ENCODE measurements around the gene CYLD.

The CYLD gene

GRCh38 chr16:50771366-50771765 is 29.5 kb downstream of the CYLD start:
- Histone ChIP-seq H3K4me3 (ENCODE audit: low read length) (no peak overlapping the region), H3K27me3 (ENCODE audit: insufficient read depth, low read length) (no peaks in the 10 kb centered on the region), H3K27ac (ENCODE audit: low read length) (no peak overlapping the region), H3K9me3 (ENCODE audit: insufficient read depth, low read depth, low read length) (peaks cover under 1% of the 10 kb centered on the region; the same call in 1 of the 2 replicates), H3K9ac (ENCODE audit: low read depth, low read length) (no peak overlapping the region), H3K36me3 (ENCODE audit: insufficient read depth, low read depth, low read length) (no peaks in the 10 kb centered on the region), H3K4me1 (ENCODE audit: insufficient read depth, low read length) (no peaks in the 10 kb centered on the region)

DNA sequence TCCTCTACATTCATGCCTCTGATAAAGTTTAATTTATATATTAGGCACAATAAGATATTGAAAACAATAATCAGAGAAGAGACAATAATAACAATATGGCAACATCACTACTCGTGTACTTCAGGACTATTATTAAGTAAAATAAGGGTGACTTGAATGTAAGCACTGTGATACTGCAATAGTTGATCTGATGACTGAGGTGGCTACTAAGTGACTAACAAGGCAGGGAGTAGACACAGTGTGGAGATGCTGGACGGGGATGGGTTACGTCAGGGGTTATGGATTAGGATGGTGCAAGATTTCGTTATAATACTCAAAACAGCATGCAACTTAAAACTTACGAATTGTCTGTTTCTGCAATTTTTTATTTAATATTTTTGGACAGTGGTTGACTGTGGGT is 32.5 kb downstream of the CYLD start:
- Histone ChIP-seq H3K36me3 (ENCODE audit: insufficient read depth, low read depth, low read length) (no peaks in the 10 kb centered on the region), H3K27me3 (ENCODE audit: insufficient read depth, low read length) (no peaks in the 10 kb centered on the region), H3K9me3 (ENCODE audit: insufficient read depth, low read depth, low read length) (no peaks in the 10 kb centered on the region)

GRCh38 chr16:50774960-50775359 is 33.1 kb downstream of the CYLD start:
- H3K27me3 ChIP-seq (ENCODE audit: insufficient read depth, low read length): no peaks in the 10 kb centered on the region
- 0 out of 2 replicates have a peak, but pooled peaks cover 3% of the 10 kb centered on the region for H3K36me3 ChIP-seq (ENCODE audit: insufficient read depth, low read depth, low read length)
- H3K9ac ChIP-seq (ENCODE audit: low read depth, low read length): no peak overlapping the region
- no peak overlapping the region for H3K27ac ChIP-seq (ENCODE audit: low read length)
- no peaks in the 10 kb centered on the region for H3K4me1 ChIP-seq (ENCODE audit: insufficient read depth, low read length)
- H3K4me3 ChIP-seq (ENCODE audit: low read length): no peak overlapping the region
- no peaks in the 10 kb centered on the region for H3K9me3 ChIP-seq (ENCODE audit: insufficient read depth, low read depth, low read length)

More for the DNA sequence above, 32.5 kb downstream of the CYLD start:
- no peak overlapping the region for H3K4me3 ChIP-seq (ENCODE audit: low read length)
- no peaks in the 10 kb centered on the region for H3K4me1 ChIP-seq (ENCODE audit: insufficient read depth, low read length)
- no peak overlapping the region for H3K9ac ChIP-seq (ENCODE audit: low read depth, low read length)
- H3K27ac ChIP-seq (ENCODE audit: low read length): no peak overlapping the region

DNA sequence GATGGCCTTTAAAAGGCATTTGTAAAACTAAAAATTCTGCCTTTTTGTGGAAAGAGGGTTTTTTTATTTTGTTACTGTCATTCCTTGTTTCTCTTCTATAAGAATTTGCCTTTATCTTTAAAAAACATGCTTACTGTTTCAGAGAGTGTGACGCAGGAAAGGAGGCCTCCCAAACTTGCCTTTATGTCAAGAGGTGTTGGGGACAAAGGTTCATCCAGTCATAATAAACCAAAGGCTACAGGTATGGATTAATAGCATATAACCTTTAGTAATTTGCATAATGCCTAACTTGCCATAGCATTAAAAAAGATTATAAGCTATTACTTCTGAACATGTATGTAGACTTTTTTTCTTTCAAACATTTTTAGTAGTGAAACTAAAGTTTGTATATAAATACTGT is 34.2 kb downstream of the CYLD start:
- Histone ChIP-seq H3K9ac (ENCODE audit: low read depth, low read length) (no peak overlapping the region), H3K4me3 (ENCODE audit: low read length) (no peak overlapping the region), H3K4me1 (ENCODE audit: insufficient read depth, low read length) (no peaks in the 10 kb centered on the region), H3K9me3 (ENCODE audit: insufficient read depth, low read depth, low read length) (no peaks in the 10 kb centered on the region), H3K27me3 (ENCODE audit: insufficient read depth, low read length) (no peaks in the 10 kb centered on the region), H3K27ac (ENCODE audit: low read length) (no peak overlapping the region), H3K36me3 (ENCODE audit: insufficient read depth, low read depth, low read length) (0 out of 2 replicates have a peak, but pooled peaks cover 3% of the 10 kb centered on the region)

- Histone ChIP-seq H3K4me3 (ENCODE audit: low read length) (no peak overlapping the region), H3K27ac (ENCODE audit: low read length) (no peak overlapping the region), H3K27me3 (ENCODE audit: insufficient read depth, low read length) (no peaks in the 10 kb centered on the region), H3K4me1 (ENCODE audit: insufficient read depth, low read length) (no peaks in the 10 kb centered on the region), H3K36me3 (ENCODE audit: insufficient read depth, low read depth, low read length) (0 out of 2 replicates have a peak, but pooled peaks cover 3% of the 10 kb centered on the region), H3K9me3 (ENCODE audit: insufficient read depth, low read depth, low read length) (no peaks in the 10 kb centered on the region), H3K9ac (ENCODE audit: low read depth, low read length) (no peak overlapping the region)
Measured at GRCh38 chr16:50778284-50779163, 36.6 kb downstream of the CYLD start.

DNA sequence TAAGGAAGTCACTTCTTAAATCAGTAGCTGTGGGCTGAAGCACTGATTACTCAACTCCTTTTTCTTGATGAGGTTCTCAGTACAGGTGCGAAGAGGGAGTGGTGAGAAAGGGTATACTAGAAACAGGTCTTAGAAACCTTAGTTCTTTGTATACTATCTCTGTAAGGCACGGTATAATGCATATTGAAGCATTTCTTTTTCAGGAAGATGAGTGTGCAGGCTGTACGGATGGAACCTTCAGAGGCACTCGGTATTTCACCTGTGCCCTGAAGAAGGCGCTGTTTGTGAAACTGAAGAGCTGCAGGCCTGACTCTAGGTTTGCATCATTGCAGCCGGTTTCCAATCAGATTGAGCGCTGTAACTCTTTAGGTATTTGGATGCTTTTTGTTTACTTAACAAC is 39.2 kb downstream of the CYLD start:
- Histone ChIP-seq H3K27ac (ENCODE audit: low read length) (no peak overlapping the region), H3K4me1 (ENCODE audit: insufficient read depth, low read length) (no peaks in the 10 kb centered on the region), H3K9me3 (ENCODE audit: insufficient read depth, low read depth, low read length) (no peaks in the 10 kb centered on the region), H3K27me3 (ENCODE audit: insufficient read depth, low read length) (no peaks in the 10 kb centered on the region), H3K36me3 (ENCODE audit: insufficient read depth, low read depth, low read length) (peaks cover 8% of the 10 kb centered on the region; the same call in 1 of the 2 replicates), H3K4me3 (ENCODE audit: low read length) (no peak overlapping the region), H3K9ac (ENCODE audit: low read depth, low read length) (no peak overlapping the region)

GRCh38 chr16:50781518-50781917 is 39.6 kb downstream of the CYLD start:
- no peaks in the 10 kb centered on the region for H3K27me3 ChIP-seq (ENCODE audit: insufficient read depth, low read length)
- H3K4me1 ChIP-seq (ENCODE audit: insufficient read depth, low read length): no peaks in the 10 kb centered on the region

GRCh38 chr16:50789757-50790156 is 47.9 kb downstream of the CYLD start:
- H3K36me3 ChIP-seq (ENCODE audit: insufficient read depth, low read depth, low read length): peaks cover 11% of the 10 kb centered on the region; the same call in 1 of the 2 replicates
- H3K27ac ChIP-seq (ENCODE audit: low read length): no peak overlapping the region
- no peak overlapping the region for H3K4me3 ChIP-seq (ENCODE audit: low read length)
- H3K27me3 ChIP-seq (ENCODE audit: insufficient read depth, low read length): no peaks in the 10 kb centered on the region
- H3K9me3 ChIP-seq (ENCODE audit: insufficient read depth, low read depth, low read length): peaks cover 10% of the 10 kb centered on the region
- H3K4me1 ChIP-seq (ENCODE audit: insufficient read depth, low read length): no peaks in the 10 kb centered on the region
- H3K9ac ChIP-seq (ENCODE audit: low read depth, low read length): no peak overlapping the region

More at GRCh38 chr16:50781518-50781917, 39.6 kb downstream of the CYLD start:
- Histone ChIP-seq H3K36me3 (ENCODE audit: insufficient read depth, low read depth, low read length) (peaks cover 8% of the 10 kb centered on the region; the same call in 1 of the 2 replicates), H3K4me3 (ENCODE audit: low read length) (no peak overlapping the region), H3K9ac (ENCODE audit: low read depth, low read length) (no peak overlapping the region), H3K9me3 (ENCODE audit: insufficient read depth, low read depth, low read length) (no peaks in the 10 kb centered on the region), H3K27ac (ENCODE audit: low read length) (no peak overlapping the region)

DNA sequence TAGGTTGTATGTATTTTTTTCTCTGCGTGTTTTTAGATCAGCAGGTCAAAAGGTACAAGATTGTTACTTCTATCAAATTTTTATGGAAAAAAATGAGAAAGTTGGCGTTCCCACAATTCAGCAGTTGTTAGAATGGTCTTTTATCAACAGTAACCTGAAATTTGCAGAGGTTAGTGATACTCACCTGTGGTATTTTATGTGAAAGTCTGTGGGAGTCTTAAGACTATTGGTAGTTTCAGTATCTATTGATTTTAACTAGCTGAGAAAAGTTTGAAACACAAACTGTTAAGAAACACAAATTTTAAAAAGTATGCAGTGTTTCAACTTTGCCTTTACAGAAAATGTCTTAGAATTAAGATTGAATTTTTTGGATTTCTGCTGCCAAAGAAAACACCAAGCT is 49.6 kb downstream of the CYLD start:
- Histone ChIP-seq H3K9me3 (ENCODE audit: insufficient read depth, low read depth, low read length) (peaks cover 10% of the 10 kb centered on the region), H3K27ac (ENCODE audit: low read length) (no peak overlapping the region), H3K36me3 (ENCODE audit: insufficient read depth, low read depth, low read length) (0 out of 2 replicates have a peak, but pooled peaks cover 9% of the 10 kb centered on the region), H3K9ac (ENCODE audit: low read depth, low read length) (no peak overlapping the region), H3K27me3 (ENCODE audit: insufficient read depth, low read length) (no peaks in the 10 kb centered on the region), H3K4me1 (ENCODE audit: insufficient read depth, low read length) (no peaks in the 10 kb centered on the region), H3K4me3 (ENCODE audit: low read length) (no peak overlapping the region)

DNA sequence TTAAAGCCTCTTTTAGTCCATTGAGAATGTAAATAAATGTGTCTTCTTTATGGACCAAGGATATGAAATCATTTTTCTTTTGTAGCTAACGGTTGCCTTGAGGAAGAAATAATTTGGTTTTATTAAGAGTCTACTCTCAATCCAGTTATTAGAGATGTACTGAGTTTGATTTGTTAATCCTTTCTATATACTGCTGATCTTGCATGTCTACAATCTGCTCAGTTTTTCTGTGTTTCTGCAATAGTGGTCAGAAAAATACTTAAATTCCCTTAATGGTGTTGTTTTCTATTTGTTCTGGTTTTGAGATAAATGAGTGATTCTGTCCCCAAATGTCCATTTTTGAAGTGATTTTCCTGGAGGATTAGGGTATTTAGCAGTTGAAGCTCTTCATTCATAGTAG is 54.9 kb downstream of the CYLD start:
- Histone ChIP-seq H3K9ac (ENCODE audit: low read depth, low read length) (no peak overlapping the region), H3K4me3 (ENCODE audit: low read length) (no peak overlapping the region), H3K36me3 (ENCODE audit: insufficient read depth, low read depth, low read length) (0 out of 2 replicates have a peak, but pooled peaks cover 9% of the 10 kb centered on the region), H3K9me3 (ENCODE audit: insufficient read depth, low read depth, low read length) (no peaks in the 10 kb centered on the region), H3K27ac (ENCODE audit: low read length) (no peak overlapping the region), H3K4me1 (ENCODE audit: insufficient read depth, low read length) (no peaks in the 10 kb centered on the region; the same call in 1 of the 2 replicates), H3K27me3 (ENCODE audit: insufficient read depth, low read length) (no peaks in the 10 kb centered on the region)

GRCh38 chr16:50797456-50797855 is 55.6 kb downstream of the CYLD start:
- Histone ChIP-seq H3K27me3 (ENCODE audit: insufficient read depth, low read length) (no peaks in the 10 kb centered on the region), H3K36me3 (ENCODE audit: insufficient read depth, low read depth, low read length) (0 out of 2 replicates have a peak, but pooled peaks cover 9% of the 10 kb centered on the region), H3K9ac (ENCODE audit: low read depth, low read length) (no peak overlapping the region), H3K4me1 (ENCODE audit: insufficient read depth, low read length) (no peaks in the 10 kb centered on the region; the same call in 1 of the 2 replicates), H3K4me3 (ENCODE audit: low read length) (no peak overlapping the region), H3K9me3 (ENCODE audit: insufficient read depth, low read depth, low read length) (no peaks in the 10 kb centered on the region), H3K27ac (ENCODE audit: low read length) (no peak overlapping the region)

DNA sequence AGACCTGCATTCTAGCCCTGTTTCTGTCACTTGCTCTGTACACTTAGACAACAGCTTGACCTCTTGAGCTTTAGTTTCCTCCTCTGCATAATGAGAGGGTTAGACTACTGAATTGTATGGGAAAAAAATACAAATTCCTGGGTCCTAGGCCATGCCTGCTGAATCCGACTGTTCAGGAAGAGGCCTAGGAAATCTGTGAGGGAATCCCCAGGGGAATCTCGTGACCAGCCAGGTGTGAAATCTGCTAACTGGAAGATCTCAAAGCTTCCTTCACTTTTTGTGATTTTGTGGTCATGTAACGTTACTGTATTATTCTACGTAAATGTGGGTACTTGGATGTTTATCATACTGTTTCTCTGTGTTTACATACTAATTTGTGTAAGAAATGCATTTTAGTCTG is 58.2 kb downstream of the CYLD start:
- Histone ChIP-seq H3K36me3 (ENCODE audit: insufficient read depth, low read depth, low read length) (no peaks in the 10 kb centered on the region), H3K9ac (ENCODE audit: low read depth, low read length) (no peak overlapping the region), H3K4me1 (ENCODE audit: insufficient read depth, low read length) (no peaks in the 10 kb centered on the region; the same call in 1 of the 2 replicates), H3K27me3 (ENCODE audit: insufficient read depth, low read length) (no peaks in the 10 kb centered on the region), H3K4me3 (ENCODE audit: low read length) (no peak overlapping the region), H3K27ac (ENCODE audit: low read length) (no peak overlapping the region), H3K9me3 (ENCODE audit: insufficient read depth, low read depth, low read length) (no peaks in the 10 kb centered on the region)

Measured in iPS-20b (cell line).